Natural killer cell (primary cell): ENCODE measurements around the gene CRYBG1. TPM values are rescaled to one million over a fixed set of nuclear protein-coding genes. Genes with fewer than 3 reads are reported as not detected.

Source experiments
- ATAC-seq, 3 donors: fragments of 150-1000 bp in 2 of 3; fragments of 200-7000 bp in 1 of 3; cut with Tn5 transposase; 1 replicate in 1 of 3; 2 replicates in 2 of 3; pipeline ENCODE4 v1.10.0; 2021; ENCODE audit warnings: mild to moderate bottlenecking in 2 of 3, moderate library complexity in 2 of 3
- DNase-seq, 2 donors: peaks; one replicate each; pipeline versions ENCODE4 v3.0.0 to v3.0.0-alpha.2; 2013 to 2021; ENCODE audit warnings: mixed read lengths in 1 of 2
- H3K27ac ChIP-seq: one replicate; pipeline ENCODE4 v1.5.1; 2013; ENCODE audit warnings: mild to moderate bottlenecking, low read length
- H3K27me3 ChIP-seq: one replicate; pipeline ENCODE4 v1.6.1; 2013; ENCODE audit warnings: low read length; ENCODE audit not compliant: control insufficient read depth, insufficient read depth
- H3K36me3 ChIP-seq: one replicate; pipeline ENCODE4 v1.6.1; 2013; ENCODE audit warnings: low read length; ENCODE audit not compliant: control insufficient read depth, insufficient read depth
- H3K4me1 ChIP-seq: one replicate; pipeline ENCODE4 v1.6.1; 2013; ENCODE audit warnings: low read length; ENCODE audit not compliant: control insufficient read depth, insufficient read depth
- H3K4me3 ChIP-seq: one replicate; pipeline ENCODE4 v1.5.1; 2013; ENCODE audit warnings: low read length
- H3K9me3 ChIP-seq: one replicate; pipeline ENCODE4 v1.6.1; 2013; ENCODE audit warnings: low read length; ENCODE audit not compliant: control insufficient read depth, insufficient read depth
- H3K27ac Mint-ChIP-seq, 2 donors: one replicate each; pipeline ENCODE4 v1.8.0; 2022; ENCODE audit warnings: mild to moderate bottlenecking in 2 of 2, mixed read lengths in 2 of 2, moderate library complexity in 1 of 2
- H3K27me3 Mint-ChIP-seq, 2 donors: one replicate each; pipeline ENCODE4 v1.8.0; 2022; ENCODE audit warnings: low read depth in 2 of 2, mixed read lengths in 2 of 2
- H3K36me3 Mint-ChIP-seq: one replicate; pipeline ENCODE4 v1.8.0; 2022; ENCODE audit warnings: mixed read lengths
- H3K4me1 Mint-ChIP-seq, 2 donors: one replicate each; pipeline ENCODE4 v1.8.0; 2022; ENCODE audit warnings: mixed read lengths in 2 of 2
- H3K4me3 Mint-ChIP-seq: one replicate; pipeline ENCODE4 v1.8.0; 2022; ENCODE audit warnings: mild to moderate bottlenecking, moderate library complexity, mixed read lengths
- H3K9me3 Mint-ChIP-seq, 2 donors: one replicate each; pipeline ENCODE4 v1.8.0; 2022; ENCODE audit warnings: mixed read lengths in 2 of 2
- WGBS: methylation state at CpG from one replicate; pipeline ENCODE4 v1.1.7; 2013; ENCODE audit warnings: missing lambda C conversion rate; ENCODE audit not compliant: insufficient coverage; 5-methylcytosine and 5-hydroxymethylcytosine counted together
- intact Hi-C: fragments of 100-400 bp; cut with micrococcal nuclease; formaldehyde crosslinking; loops from one replicate; pipeline ENCODE4 v1.14.2; 2022
- total RNA-seq, 4 donors: library from RNA; stranded (reverse); fragments of 120-200 nt in 1 of 4; gene quantifications; one replicate each; pipeline versions ENCODE4 v1.2.3 to v1.2.4, GENCODE V29; 2013 to 2022
- TF ChIP-seq, protein P1 (sequence below): fragments of 200-600 bp; IDR thresholded peaks from one replicate; pipeline ENCODE4 v1.8.0; 2022; ENCODE audit warnings: antibody characterized with exemption

Gene CRYBG1
- total RNA-seq, 3 donors from 2014 or later (not counting 1 experiment from before 2014, with no cell fraction given) = 16.3 to 21.8 (median 17.5) TPM

DNA sequence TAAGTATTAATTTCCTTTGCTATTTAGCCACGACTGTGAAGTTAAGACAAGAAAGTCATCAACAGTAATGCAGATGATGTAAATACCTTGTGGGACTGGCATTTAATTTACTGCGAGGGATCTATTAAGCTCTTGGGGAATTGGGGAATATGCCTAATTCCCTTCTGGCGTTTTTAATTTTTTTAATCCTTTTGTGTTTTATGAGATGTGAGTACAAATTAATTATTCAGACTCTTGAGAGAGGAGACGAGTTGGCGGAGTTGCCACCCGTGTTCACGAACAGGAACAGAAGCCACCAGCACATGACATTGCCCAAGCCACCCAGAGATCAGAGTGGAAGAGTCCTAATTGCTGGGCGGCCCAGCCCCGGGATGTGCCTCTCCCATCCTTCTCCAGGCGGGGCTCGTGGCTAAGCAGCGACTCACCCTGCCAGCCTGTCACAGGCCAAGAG, 533 bp upstream of the CRYBG1 start:
- no peak overlapping the region for H3K4me3 ChIP-seq
- peak overlapping the region; percentile 78 for H3K4me3 Mint-ChIP-seq
- intact Hi-C loops = no loop called here

GRCh38 chr6:106360989-106361430, 493 bp downstream of the CRYBG1 start:
- H3K9me3 ChIP-seq = no peaks in the 10 kb centered on the region
- no peak overlapping the region for H3K27ac ChIP-seq
- peak overlapping the region; percentile 82 for H3K4me3 Mint-ChIP-seq
- H3K4me3 ChIP-seq = peak overlapping the region; percentile 41
- no peaks in the 10 kb centered on the region for H3K36me3 Mint-ChIP-seq
- intact Hi-C loops = no loop called here
- no peaks in the 10 kb centered on the region for H3K36me3 ChIP-seq
- peaks cover 5 to 12% of the 10 kb centered on the region in 2 donors for H3K4me1 Mint-ChIP-seq
- H3K27me3 Mint-ChIP-seq = peaks cover 37 to 47% of the 10 kb centered on the region in 2 donors
- peaks cover 15% of the 10 kb centered on the region for H3K4me1 ChIP-seq
- peak in 1 of 3 donors; percentile 17 for ATAC-seq
- peak overlapping the region in 1 of 2 donors; percentile 52 for H3K27ac Mint-ChIP-seq
- H3K9me3 Mint-ChIP-seq = no peaks in the 10 kb centered on the region
- 2% methylated on average over 31 of the region's 31 CpGs for WGBS
- TF ChIP-seq, protein P1, sequence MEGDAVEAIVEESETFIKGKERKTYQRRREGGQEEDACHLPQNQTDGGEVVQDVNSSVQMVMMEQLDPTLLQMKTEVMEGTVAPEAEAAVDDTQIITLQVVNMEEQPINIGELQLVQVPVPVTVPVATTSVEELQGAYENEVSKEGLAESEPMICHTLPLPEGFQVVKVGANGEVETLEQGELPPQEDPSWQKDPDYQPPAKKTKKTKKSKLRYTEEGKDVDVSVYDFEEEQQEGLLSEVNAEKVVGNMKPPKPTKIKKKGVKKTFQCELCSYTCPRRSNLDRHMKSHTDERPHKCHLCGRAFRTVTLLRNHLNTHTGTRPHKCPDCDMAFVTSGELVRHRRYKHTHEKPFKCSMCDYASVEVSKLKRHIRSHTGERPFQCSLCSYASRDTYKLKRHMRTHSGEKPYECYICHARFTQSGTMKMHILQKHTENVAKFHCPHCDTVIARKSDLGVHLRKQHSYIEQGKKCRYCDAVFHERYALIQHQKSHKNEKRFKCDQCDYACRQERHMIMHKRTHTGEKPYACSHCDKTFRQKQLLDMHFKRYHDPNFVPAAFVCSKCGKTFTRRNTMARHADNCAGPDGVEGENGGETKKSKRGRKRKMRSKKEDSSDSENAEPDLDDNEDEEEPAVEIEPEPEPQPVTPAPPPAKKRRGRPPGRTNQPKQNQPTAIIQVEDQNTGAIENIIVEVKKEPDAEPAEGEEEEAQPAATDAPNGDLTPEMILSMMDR = no peak
- peak; percentile 20 to 42 for DNase-seq
- peaks cover 32% of the 10 kb centered on the region for H3K27me3 ChIP-seq

More for the DNA sequence above, 533 bp upstream of the CRYBG1 start:
- peaks cover 15% of the 10 kb centered on the region for H3K4me1 ChIP-seq
- DNase-seq (no peak), ATAC-seq (no peak)
- Mint-ChIP-seq H3K4me1 (peaks cover 5 to 12% of the 10 kb centered on the region in 2 donors), H3K36me3 (no peaks in the 10 kb centered on the region), H3K27ac (no peak overlapping the region), H3K9me3 (no peaks in the 10 kb centered on the region), H3K27me3 (peaks cover 47 to 55% of the 10 kb centered on the region in 2 donors)
- no peak overlapping the region for H3K27ac ChIP-seq
- WGBS = 34% methylated on average over 12 of the region's 12 CpGs
- H3K9me3 ChIP-seq = no peaks in the 10 kb centered on the region
- TF ChIP-seq, protein P1 = no peak
- H3K27me3 ChIP-seq = peaks cover 36% of the 10 kb centered on the region
- no peaks in the 10 kb centered on the region for H3K36me3 ChIP-seq

DNA sequence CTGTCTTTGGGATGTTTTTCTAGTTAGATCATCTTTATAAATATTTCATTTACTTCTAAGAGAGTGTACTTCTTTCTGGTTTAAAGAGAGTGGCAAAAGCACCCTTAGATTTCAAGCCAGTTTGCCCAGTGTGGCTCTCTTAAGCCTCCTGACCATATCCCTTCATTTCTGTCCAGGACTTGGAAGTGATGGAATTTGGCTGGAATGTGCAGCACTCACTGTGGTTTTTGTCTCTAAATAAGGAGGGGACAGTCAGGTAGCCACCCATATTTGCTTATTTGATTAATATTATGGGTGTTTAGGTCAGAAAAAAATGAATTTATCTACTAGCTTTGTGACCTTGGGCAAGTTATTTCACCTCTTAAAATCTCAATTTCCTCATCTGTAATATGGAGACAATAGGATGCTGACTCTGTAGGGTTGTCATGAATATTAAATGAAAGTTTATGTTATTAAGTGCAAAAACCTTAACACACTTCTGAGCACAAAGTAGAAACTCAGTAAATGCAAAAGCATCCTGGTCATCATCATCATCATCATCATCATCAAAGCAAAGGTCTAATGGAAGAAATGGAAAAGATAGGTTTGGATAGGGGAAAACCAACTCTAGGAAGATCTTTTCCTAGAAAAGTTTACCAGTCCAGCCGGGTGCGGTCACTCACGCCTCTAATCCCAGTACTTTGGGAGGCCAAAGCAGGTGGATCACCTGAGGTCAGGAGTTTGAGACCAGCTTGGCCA, 3.1 kb downstream of the CRYBG1 start:
- no peaks in the 10 kb centered on the region for H3K36me3 Mint-ChIP-seq
- H3K27me3 Mint-ChIP-seq = peaks cover 13 to 37% of the 10 kb centered on the region in 2 donors
- no peaks in the 10 kb centered on the region for H3K36me3 ChIP-seq
- WGBS = 98% methylated on average over 3 of the region's 3 CpGs
- H3K4me1 Mint-ChIP-seq = peaks cover 5 to 12% of the 10 kb centered on the region in 2 donors
- H3K4me3 Mint-ChIP-seq = no peak overlapping the region
- peaks cover 23% of the 10 kb centered on the region for H3K27me3 ChIP-seq
- no peaks in the 10 kb centered on the region for H3K9me3 ChIP-seq
- H3K27ac Mint-ChIP-seq = no peak overlapping the region
- no peaks in the 10 kb centered on the region for H3K9me3 Mint-ChIP-seq
- no peak for ATAC-seq
- H3K27ac ChIP-seq = no peak overlapping the region
- no peak for DNase-seq
- no peak overlapping the region for H3K4me3 ChIP-seq
- H3K4me1 ChIP-seq = peaks cover 15% of the 10 kb centered on the region
- TF ChIP-seq, protein P1 = no peak
- intact Hi-C loops = no loop called here
